OCI-LY3 (cell line): ENCODE measurements around the gene RAE1.

Experiments used
- EZH2phosphoT487 ChIP-seq: fragments of 200-600 bp; shearing (Covaris generic); IDR thresholded peaks from 2 replicates; pipeline ENCODE4 v1.6.1; 2018; ENCODE audit warnings: antibody characterized with exemption, mixed run types, low read depth
- TF ChIP-seq, protein P1 (sequence below): fragments of 200-600, 300-600 bp; sonication (generic); IDR thresholded peaks from 2 replicates; pipeline ENCODE4 v1.5.1; 2014; ENCODE audit warnings: antibody characterized with exemption, low read length, low read depth

GRCh38 chr20:57398231-57398821 lies 47.3 kb downstream of the RAE1 start:
- TF ChIP-seq, protein P1, sequence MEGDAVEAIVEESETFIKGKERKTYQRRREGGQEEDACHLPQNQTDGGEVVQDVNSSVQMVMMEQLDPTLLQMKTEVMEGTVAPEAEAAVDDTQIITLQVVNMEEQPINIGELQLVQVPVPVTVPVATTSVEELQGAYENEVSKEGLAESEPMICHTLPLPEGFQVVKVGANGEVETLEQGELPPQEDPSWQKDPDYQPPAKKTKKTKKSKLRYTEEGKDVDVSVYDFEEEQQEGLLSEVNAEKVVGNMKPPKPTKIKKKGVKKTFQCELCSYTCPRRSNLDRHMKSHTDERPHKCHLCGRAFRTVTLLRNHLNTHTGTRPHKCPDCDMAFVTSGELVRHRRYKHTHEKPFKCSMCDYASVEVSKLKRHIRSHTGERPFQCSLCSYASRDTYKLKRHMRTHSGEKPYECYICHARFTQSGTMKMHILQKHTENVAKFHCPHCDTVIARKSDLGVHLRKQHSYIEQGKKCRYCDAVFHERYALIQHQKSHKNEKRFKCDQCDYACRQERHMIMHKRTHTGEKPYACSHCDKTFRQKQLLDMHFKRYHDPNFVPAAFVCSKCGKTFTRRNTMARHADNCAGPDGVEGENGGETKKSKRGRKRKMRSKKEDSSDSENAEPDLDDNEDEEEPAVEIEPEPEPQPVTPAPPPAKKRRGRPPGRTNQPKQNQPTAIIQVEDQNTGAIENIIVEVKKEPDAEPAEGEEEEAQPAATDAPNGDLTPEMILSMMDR, result peak; percentile 6; the same call in 1 of the 2 replicates
- TF ChIP-seq EZH2phosphoT487, result no peak
